ENCODE measurements around the gene CGB2. TPM values are rescaled to one million over a fixed set of nuclear protein-coding genes. Genes with fewer than 3 reads are reported as not detected.
A peak's percentile ranks its signal among the peaks of the same experiment; 100 is the strongest.

Gene CGB2
- total and polyA plus RNA-seq, 9 of the 15 experiments (the other 6 are each of a cell fraction or from before 2014, with no cell fraction given): 0.22 TPM; not detected in 8

GRCh38 chr19:48993175-48994034 lies 38.3 kb upstream of the CGB2 start, which contains the start of the genes GYS1 and RUVBL2:
Gene GYS1, minus strand, starts transcription at chr19:48993309. Its CDS starts 197 bp downstream, at chr19:48993112.
Gene RUVBL2, plus strand, starts transcription at chr19:48993887. Its CDS starts 25 bp downstream, at chr19:48993912.
- Histone ChIP-seq H3K79me2 (ENCODE audit: control insufficient read depth, insufficient read depth, low read length) (peaks cover 76% of the 10 kb centered on the region), H3K27ac (ENCODE audit: extremely low read depth, low read depth, low read length) (peak within 1 kb of the TSS; percentile 91), H3K9ac (ENCODE audit: insufficient read depth in 1 of 2, low read depth in 2 of 2, low read length in 2 of 2) (peak within 1 kb of the TSS; percentile 94 to 95), H3K9me1 (ENCODE audit: control insufficient read depth, insufficient read depth, low read length) (no peaks in the 10 kb centered on the region), H4K20me1 (replicated peaks; ENCODE audit: control insufficient read depth, insufficient read depth, low read length) (no peaks in the 10 kb centered on the region), H2AFZ (ENCODE audit: low read depth, low read length) (peak within 1 kb of the TSS; percentile 88), H3K36me3 (ENCODE audit: control insufficient read depth, insufficient read depth, low read length) (peaks cover 46% of the 10 kb centered on the region), H3K27me3 (ENCODE audit: control insufficient read depth in 2 of 2, insufficient read depth in 2 of 2, low read length in 2 of 2) (no peaks in the 10 kb centered on the region), H3K4me3 (peak within 1 kb of the TSS; percentile 87), H3K4me1 (replicated peaks in 1 of 2; ENCODE audit: control insufficient read depth in 2 of 2, insufficient read depth in 2 of 2, low read length in 2 of 2) (peaks cover 5 to 30% of the 10 kb centered on the region in 2 experiments; a peak in 4 of 5 replicates), H3K4me2 (ENCODE audit: insufficient read depth, low read length) (peak within 1 kb of the TSS; percentile 99), H3K9me3 (replicated peaks; ENCODE audit: control insufficient read depth, insufficient read depth, low read depth, low read length) (no peaks in the 10 kb centered on the region)
- ATAC-seq (peak; percentile 95), DNase-seq (ENCODE audit: extremely low read depth in 1 of 4, low spot score in 3 of 4) (peak; percentile 98 to 100 (median 99)), FAIRE-seq (peak; percentile 100)
- intact Hi-C loops (cut with micrococcal nuclease) (loop anchor here (10.0 kb wide), 2 partner anchors 161 to 231 kb away; partner anchors contain the start of genes HRC and TRPM4), in situ Hi-C loops (cut with MboI) (no loop called here)
- ChIA-PET CTCF (ENCODE audit: low intra/inter-chr PET ratio) (interaction anchor here (0.7 kb wide), 1 partner anchor 115 kb away, joined by 3 read pairs; no protein-coding TSS in a partner anchor), POLR2A (interaction anchor here (0.6 to 3.0 kb wide), 20 partner anchors 8 to 1153 kb away, joined by 3 to 42 read pairs (median 4); partner anchors contain the start of genes FTL and SLC6A16)
- 1% methylated on average over 54 of the region's 56 CpGs for WGBS (ENCODE audit: insufficient coverage, low coverage, missing lambda C conversion rate)
- TSS peak; percentile 69 for BruUV-seq (replicated peaks)
- no peak for TF ChIP-seq ZNF384 (IDR thresholded peaks at IDR 0.05; ENCODE audit: low read depth, low read length)
- TF ChIP-seq TSC22D4 (tag; IDR thresholded peaks at IDR 0.05): no peak
- TF ChIP-seq PYGO2 (tag; IDR thresholded peaks at IDR 0.05): no peak
- TF ChIP-seq ZC3H11A (IDR thresholded peaks at IDR 0.05; ENCODE audit: low read depth, low read length): no peak
- no peak for TF ChIP-seq ZBTB26 (CRISPR knock-in tag; IDR thresholded peaks at IDR 0.05)
- TF ChIP-seq ZNF431 (CRISPR knock-in tag; IDR thresholded peaks at IDR 0.05): no peak
- no peak for TF ChIP-seq MAFF (IDR thresholded peaks at IDR 0.05; ENCODE audit: low read length)
- TF ChIP-seq SETDB1 (IDR thresholded peaks at IDR 0.05; ENCODE audit: low read length): no peak
- TF ChIP-seq GABPB2 (CRISPR knock-in tag; conservative IDR thresholded peaks at IDR 0.05): no peak
- TF ChIP-seq ZNF668 (CRISPR knock-in tag; IDR thresholded peaks at IDR 0.05): no peak
- peak; percentile 91 for TF ChIP-seq MYC (IDR thresholded peaks at IDR 0.05; ENCODE audit: low read depth, low read length)
- TF ChIP-seq MYC (CRISPR knock-in tag; IDR thresholded peaks at IDR 0.05; ENCODE audit: borderline replicate concordance, low read depth): no peak
- TF ChIP-seq POLR3A (IDR thresholded peaks at IDR 0.05; ENCODE audit: borderline replicate concordance, extremely low read depth, insufficient read depth, insufficient read length): no peak
- no peak for TF ChIP-seq SRSF9 (IDR thresholded peaks at IDR 0.05; ENCODE audit: borderline replicate concordance, low read depth, low read length)
- no peak for TF ChIP-seq HMG20A (CRISPR knock-in tag; conservative IDR thresholded peaks at IDR 0.05)
- TF ChIP-seq JUN (IDR thresholded peaks at IDR 0.05; ENCODE audit: borderline replicate concordance, low read depth, low read length): 0 out of 2 replicates have a peak, but pooled peaks have one; percentile 5
- TF ChIP-seq JUN (CRISPR knock-in tag; IDR thresholded peaks at IDR 0.05; ENCODE audit: borderline replicate concordance): 0 out of 2 replicates have a peak, but pooled peaks have one; percentile 63
- peak; percentile 87 to 89 for TF ChIP-seq NRF1 (conservative IDR thresholded peaks at IDR 0.05 in 1 of 2, IDR thresholded peaks at IDR 0.05 in 1 of 2)
- peak in 1 of 2 experiments; percentile 71; a peak in 2 of 4 replicates for TF ChIP-seq TEAD1 (CRISPR knock-in tag; IDR thresholded peaks at IDR 0.05)
- no peak for TF ChIP-seq STAG1 (CRISPR knock-in tag; IDR thresholded peaks at IDR 0.05; ENCODE audit: borderline replicate concordance)
- TF ChIP-seq GATA2 (CRISPR knock-in tag; IDR thresholded peaks at IDR 0.05): no peak
- no peak for TF ChIP-seq FOSL1 (tag; conservative IDR thresholded peaks at IDR 0.05)

Measured in K562 (cell line).